Ishikawa (cell line): Measurements from ENCODE around the gene LCP1.

Experiments used
- CEBPB ChIP-seq: IDR thresholded peaks from 2 replicates; pipeline ENCODE4 v1.6.1; 2012
- TAF1 ChIP-seq: IDR thresholded peaks from 2 replicates; pipeline ENCODE4 v1.6.1; 2012; ENCODE audit warnings: low read depth, mild to moderate bottlenecking
- TEAD4 ChIP-seq: IDR thresholded peaks from 2 replicates; pipeline ENCODE4 v1.6.1; 2012
- TF ChIP-seq, protein P1 (sequence below): IDR thresholded peaks from 2 replicates; pipeline ENCODE4 v1.6.1; 2012

- TF ChIP-seq, protein P1, sequence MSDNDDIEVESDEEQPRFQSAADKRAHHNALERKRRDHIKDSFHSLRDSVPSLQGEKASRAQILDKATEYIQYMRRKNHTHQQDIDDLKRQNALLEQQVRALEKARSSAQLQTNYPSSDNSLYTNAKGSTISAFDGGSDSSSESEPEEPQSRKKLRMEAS = no peak
- TF ChIP-seq CEBPB (no peak), TEAD4 (no peak), TAF1 (no peak)
Observed at GRCh38 chr13:46207828-46208227, 25.9 kb upstream of the LCP1 start.
